22Rv1 (cell line): ENCODE measurements around the gene HEBP1.

Source experiments
- ZFX ChIP-seq: fragments of 450-650 bp; IDR thresholded peaks from 2 replicates; pipeline ENCODE4 v1.6.1; 2017; ENCODE audit warnings: antibody characterized with exemption, borderline replicate concordance
- TF ChIP-seq, protein P1 (sequence below): fragments of 450-650 bp; IDR thresholded peaks from 2 replicates; pipeline ENCODE4 v1.5.1; 2017; ENCODE audit warnings: mild to moderate bottlenecking

DNA sequence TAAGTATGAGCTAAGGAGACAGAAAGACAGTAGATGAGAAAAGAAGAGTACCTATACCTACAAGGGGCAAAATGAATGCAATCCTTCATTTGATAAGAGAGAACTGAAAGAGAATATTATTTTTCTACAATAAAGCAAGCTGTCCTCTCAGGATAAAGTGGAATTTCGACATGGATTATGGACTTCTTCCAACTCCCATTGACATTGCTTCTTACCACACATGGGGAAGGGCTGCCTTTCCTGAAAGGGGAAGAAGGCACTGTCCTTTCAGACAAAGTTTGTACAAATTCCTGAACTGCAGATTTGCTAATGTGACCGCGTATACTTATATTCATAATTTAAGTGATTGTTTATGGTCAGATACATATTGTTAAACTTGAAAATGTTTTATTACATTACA is 4.3 kb upstream of the HEBP1 start:
- TF ChIP-seq, protein P1, sequence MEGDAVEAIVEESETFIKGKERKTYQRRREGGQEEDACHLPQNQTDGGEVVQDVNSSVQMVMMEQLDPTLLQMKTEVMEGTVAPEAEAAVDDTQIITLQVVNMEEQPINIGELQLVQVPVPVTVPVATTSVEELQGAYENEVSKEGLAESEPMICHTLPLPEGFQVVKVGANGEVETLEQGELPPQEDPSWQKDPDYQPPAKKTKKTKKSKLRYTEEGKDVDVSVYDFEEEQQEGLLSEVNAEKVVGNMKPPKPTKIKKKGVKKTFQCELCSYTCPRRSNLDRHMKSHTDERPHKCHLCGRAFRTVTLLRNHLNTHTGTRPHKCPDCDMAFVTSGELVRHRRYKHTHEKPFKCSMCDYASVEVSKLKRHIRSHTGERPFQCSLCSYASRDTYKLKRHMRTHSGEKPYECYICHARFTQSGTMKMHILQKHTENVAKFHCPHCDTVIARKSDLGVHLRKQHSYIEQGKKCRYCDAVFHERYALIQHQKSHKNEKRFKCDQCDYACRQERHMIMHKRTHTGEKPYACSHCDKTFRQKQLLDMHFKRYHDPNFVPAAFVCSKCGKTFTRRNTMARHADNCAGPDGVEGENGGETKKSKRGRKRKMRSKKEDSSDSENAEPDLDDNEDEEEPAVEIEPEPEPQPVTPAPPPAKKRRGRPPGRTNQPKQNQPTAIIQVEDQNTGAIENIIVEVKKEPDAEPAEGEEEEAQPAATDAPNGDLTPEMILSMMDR, result no peak
- no peak for TF ChIP-seq ZFX
